D721Med (cell line): Measurements from ENCODE around the gene KIRREL2.

Experiments used
- DNase-seq: peaks from one replicate; pipeline ENCODE4 v3.0.0; 2011; ENCODE audit warnings: low spot score; ENCODE audit not compliant: insufficient read length
- FAIRE-seq: peaks from 2 replicates; lab custom pipeline; 2011; peaks lifted over from hg19 to GRCh38; lab: Jason Lieb, UNC
- CTCF ChIP-seq: IDR thresholded peaks from 2 replicates; pipeline ENCODE4 v1.5.1; 2012; ENCODE audit warnings: mild to moderate bottlenecking, control low read depth; ENCODE audit not compliant: insufficient read depth; ENCODE audit errors: missing control alignments

KIRREL2 gene

GRCh38 chr19:35913589-35913988 lies 56.9 kb downstream of the KIRREL2 start:
- FAIRE-seq: no peak
- no peak for TF ChIP-seq CTCF
- no peak for DNase-seq

- no peak for DNase-seq
- FAIRE-seq: no peak
- TF ChIP-seq CTCF: no peak
These were observed 58.7 kb downstream of the KIRREL2 start for GRCh38 chr19:35915443-35915842.
